Stimulated activated CD4-positive, alpha-beta T cell treated with anti-CD3 and anti-CD28 coated beads, Interleukin-12 subunit alpha, Interleukin-12 subunit beta, amount 100 ng/mL, for 4 hours (primary cell): ENCODE data around the gene PRKG1.

ENCODE experiments used
- DNase-seq: peaks from one replicate; pipeline ENCODE4 v3.0.0-alpha.2; 2020

PRKG1 gene

DNA sequence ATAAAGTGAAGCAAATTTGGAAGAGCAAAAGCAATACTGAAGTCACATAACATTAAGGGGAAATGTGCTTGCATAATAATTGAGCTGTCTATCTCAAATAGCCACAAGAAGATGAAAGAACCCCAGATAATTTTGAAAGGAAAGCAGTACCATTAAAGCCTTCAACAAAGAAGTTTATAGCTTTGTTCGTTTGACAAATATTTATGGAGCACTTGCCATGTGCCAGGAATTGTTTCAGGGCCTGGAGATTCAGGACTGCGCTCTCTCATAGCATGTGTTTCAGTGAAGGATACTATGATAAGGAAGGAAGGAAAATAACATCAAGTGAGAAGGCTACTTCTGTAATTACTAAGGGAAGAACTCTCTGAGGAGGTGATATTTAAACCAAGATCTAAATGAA, 837.4 kb downstream of the PRKG1 start:
- DNase-seq = no peak

DNA sequence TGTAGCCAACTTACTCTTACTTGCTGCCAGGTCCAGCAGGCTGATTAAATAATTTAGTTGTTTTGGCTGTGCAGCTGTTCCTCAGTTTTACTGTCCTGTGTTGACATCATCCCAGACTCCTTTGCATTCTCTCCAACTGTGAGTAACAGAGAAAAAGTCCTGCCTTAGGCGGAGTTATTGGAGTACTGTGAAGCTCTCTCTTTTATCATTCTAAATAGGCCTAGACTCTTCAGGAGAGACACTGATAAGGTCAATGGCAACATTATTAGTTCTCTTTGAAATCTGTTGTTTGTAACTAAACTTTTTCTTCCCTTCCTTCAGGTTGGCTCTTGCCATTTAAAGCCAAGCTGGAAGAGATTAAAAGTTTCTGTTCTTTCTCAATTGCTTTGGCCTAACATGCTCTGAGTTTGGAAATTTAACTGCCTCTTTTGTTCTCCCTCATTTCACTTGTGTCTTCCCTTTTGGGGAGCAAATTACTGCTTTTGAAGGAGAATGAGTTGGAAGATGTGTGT, 840.8 kb downstream of the PRKG1 start:
- DNase-seq = no peak

DNA sequence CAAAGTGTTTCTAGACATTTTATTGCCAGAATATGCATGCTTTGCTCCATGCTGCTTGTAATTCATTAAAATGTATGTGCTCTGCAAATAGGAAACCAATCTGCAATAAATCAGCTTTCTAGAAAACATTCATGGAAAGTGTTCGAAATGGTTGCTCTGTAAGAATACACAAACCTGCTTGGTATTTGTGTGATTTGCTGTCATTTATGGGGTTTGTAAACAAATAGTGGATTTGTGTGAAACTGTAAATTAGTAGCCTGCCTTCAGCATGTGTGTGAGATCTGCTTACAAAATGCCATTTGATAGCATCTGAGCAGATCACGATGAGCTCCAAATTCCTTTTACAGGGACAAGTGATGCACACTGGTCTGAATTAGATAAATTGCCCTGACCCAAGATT, 844.2 kb downstream of the PRKG1 start:
- DNase-seq = no peak

DNA sequence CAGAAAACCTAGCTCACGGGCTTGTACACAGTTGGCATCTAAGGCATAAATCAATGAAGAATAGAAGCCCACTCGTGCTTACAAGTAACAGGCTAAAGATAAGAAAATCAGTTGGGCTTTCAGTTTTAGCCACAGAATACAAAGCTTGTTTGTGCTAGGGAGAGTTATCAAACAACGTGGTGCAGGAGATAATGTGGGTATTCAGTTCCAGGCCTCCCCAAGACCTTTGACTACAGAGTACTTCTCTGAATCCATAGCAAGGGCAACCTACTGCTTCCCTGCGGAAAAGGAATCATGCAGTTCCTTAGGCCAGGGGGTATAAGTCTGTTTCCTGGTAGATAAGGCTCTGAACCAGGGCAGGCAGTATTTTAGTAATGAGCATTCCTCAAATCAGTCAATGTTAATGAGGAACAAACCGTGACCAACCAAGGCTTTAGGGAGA, 844.6 kb downstream of the PRKG1 start:
- no peak for DNase-seq

DNA sequence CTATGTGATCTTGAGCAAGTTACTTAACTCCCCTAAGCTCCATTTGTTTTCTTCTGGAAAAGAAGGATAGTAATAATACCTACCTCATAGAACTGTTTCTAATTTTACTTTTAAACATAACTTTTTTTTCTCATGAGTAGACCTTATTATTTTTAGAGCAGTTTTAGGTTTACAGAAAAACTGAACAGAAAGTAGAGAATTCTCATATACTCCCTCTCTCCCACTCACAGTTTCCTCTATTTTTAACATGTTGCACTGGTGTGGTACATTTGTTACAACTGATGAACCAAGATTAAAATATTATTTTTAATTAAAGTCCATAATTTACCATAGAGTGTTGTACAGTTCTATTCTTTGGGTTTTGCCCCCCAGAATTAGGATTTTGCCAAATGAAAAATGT, 846.4 kb downstream of the PRKG1 start:
- no peak for DNase-seq

DNA sequence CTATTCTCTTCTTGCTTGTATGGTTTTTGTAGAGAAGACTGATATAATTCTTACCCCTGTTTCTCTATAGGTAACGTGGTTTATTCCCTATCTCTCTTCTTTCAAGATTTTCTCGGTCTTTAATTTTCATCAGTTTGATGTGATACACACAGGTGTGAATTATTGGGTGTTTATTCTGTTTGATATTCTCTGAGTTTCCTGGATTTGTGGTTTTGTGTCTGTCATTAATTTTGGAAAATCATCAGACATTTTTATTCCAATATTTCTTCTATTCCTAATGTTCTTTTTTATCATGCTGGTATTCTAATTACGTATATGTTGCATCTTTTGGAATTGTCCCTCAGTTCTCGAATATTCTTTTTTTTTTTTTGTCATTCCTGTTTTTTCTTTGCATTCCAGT, 850.1 kb downstream of the PRKG1 start:
- no peak for DNase-seq

DNA sequence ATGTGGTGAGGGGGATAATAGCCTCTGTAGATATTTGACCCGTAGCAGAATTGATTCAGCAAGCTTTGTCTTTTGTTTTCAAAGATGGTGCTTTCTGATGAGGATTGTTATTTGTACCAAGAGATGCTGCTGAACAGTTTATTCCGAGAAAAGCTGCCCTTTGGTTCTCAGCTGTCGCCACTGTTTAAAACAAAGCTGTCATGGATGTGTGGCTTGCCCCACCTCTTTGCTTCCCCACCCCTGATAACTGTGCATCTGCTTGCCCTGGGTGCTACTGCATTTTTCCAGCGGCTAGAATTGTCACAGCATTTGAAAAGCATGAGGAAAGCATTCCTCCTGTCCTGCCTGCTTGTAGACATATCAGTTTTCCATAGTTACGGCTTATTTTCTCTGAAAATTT, 852.0 kb downstream of the PRKG1 start:
- DNase-seq = no peak

DNA sequence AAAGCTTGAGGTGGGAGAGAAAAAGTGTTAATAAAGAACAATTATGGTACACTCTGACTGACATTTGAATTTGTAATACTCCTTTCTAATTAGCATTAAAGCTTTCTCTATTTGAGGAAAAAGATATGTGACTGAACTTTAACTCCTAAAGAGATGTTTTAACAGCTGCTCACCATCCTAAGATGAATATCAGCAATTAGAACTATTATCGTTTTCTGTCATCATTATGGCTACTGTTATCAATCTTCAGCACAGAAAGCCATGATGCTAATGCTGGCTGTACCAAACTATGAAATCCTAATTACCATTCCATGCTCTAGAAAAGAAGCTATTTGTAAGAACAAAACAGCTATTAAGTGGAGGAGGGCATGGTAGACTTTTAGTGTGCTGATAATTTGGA, 853.9 kb downstream of the PRKG1 start:
- no peak for DNase-seq

DNA sequence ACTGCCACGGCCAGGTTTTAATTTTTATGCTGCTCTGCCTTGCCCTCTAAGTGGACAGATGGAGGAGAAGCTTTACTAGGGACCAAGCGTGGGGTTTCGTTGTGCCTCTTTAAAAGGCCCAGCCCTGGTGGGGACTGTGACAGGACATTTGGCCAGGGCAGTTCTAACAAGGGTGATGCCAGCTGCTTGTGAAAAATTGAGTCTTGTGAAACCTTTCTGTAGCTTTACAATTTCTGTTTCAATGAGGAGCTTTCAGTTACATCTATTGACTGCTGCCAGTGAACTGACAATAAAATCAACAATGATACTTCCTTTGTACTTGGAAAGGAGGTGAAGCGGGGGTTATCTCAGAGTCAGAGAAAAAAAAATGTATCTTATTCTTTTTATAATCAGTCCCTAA, 858.2 kb downstream of the PRKG1 start:
- no peak for DNase-seq

DNA sequence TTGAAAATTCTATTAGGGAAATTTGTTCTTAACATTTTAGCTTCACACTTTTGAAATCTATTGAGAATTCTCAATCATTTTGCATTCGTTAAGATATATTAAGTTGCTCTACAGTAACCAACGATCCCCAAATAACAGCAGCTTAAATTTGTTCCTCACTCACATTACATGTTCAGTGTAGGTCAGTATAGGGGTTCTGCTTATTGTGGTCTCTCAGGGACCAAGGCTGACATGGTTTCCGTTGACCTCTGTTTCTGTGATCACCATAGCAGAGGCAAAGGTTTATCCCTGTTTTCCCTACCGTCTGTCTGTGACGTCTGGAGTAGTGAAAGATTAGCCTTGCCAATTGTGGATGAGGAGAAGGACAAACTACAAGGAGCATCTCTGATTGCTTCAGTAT, 860.1 kb downstream of the PRKG1 start:
- no peak for DNase-seq

DNA sequence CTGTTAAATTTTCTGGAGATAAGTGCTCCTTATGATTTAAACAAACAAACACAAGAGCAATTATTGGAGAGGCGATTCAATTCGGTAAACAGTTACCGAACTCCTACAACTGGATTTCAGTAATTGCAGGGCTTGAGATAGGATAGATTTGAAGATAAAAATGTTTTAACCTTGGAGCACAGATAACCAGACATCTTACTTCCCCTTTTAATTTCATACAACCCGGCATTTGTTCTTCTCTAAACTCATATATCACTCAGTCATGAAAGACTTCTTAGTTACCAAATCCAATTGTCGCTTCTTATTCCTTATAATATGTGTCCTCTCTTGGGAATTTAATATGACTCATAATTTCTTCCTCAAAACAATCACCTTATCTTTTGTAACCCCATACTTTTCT, 861.1 kb downstream of the PRKG1 start:
- DNase-seq = no peak

DNA sequence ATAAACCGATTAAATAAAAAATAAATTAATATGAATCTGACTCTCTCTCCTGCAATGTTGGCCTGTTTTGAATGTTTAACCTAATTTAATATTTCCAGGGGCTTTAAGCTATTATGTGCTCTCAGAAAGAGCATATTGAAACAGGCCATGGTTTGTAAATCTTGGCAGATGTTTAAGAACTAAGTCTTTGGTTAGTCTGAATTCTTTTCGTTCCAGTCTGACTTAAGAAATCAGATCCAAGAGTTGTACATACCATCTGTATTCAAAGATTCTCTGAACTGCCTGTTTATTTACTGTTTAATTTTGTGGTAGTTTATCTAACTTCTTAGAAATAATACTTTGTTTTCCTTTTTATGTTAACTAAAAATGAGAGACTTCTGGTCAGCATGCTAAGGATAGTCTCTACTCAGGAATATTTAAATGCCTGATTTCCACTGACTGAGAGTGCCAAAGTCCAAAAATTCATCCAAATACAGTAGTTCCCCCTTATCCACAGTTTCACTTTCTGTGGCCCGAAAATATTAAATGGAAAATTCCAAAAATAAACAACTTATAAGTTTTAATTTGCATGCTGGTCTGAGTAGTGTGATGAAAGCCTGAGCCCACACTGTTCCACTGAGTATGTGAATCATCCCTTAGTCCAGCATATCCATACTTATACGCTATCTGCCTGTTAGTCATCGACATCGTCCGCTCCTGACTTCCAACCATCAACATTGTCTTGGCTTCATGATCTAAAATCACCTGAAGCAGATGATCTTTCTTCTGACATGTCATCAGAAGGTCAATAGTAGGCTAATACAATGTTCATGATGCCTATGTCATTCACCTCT, 863.2 kb downstream of the PRKG1 start:
- DNase-seq = no peak

DNA sequence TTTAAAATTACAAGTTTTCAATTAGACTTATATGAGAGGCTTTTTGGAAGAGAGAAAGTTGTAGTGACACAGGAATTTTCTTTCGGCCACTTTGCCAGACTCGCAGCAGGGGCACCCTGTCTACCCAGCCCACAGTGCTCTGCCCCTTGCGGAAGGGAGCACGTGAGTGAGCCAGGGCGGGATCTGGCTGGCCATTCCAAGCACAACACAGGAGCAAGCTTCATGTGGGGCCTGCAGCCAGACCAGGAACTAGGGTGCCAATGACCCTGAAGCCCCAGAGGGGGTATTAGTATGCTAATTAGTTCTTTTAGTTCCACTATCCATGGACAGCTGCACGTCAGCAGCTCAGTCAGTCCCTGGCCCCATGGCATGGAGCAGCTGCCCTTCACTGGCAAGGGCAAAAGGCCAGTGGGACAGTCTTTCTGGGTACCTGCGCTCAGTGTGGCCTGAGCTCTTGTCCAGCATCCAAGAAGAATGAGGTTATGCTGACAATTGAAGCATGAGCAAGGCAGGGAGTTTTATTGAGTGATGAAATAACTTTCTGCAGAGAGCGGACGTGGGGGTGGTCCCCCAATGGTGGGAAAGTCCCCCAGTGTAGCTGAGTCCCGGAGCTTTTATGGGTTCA, 876.2 kb downstream of the PRKG1 start:
- no peak for DNase-seq

DNA sequence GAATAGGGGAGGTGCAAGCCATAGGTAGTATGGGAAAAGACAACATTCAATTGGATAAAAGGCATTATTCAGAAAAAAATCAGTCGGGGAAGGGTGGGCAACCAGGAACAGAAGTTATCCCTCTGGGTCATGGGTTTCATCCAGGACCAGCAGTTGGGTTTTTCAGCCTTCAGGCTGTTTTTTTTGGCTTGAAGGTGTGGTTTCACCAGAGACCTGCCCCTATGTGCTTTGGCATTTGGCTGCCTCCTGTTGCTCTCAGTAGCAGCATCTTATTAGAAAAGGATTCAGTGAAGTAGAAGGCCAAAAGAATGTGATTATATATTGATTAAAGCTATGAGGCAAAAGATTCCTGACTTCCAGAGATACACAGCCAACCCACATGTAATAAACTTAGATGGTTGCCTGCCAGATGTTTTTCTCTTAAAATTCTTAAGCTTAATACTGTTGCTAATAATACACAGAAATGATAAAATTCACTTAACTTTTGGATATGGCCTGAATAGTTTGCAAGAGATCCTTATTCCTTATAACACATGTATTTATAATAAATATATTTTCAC, 876.8 kb downstream of the PRKG1 start:
- DNase-seq = no peak

DNA sequence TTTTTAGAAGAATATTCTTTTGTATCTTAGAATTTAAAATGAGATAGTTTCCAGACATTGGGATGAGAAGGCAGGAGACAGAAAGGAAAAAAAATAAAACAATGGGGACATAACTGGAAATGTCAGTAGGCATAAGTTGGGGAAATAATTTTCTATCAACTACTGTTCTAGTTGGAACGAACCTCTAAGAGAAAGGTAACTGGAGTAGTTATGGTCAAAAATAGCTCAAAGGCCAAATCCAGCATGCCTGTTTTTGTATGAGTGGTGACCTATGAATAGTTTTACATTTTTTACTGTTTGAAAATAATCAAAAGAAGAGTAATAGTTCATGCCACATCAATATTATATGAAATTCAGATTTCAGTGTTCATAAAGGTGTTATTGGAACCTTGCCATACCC, 877.3 kb downstream of the PRKG1 start:
- no peak for DNase-seq

DNA sequence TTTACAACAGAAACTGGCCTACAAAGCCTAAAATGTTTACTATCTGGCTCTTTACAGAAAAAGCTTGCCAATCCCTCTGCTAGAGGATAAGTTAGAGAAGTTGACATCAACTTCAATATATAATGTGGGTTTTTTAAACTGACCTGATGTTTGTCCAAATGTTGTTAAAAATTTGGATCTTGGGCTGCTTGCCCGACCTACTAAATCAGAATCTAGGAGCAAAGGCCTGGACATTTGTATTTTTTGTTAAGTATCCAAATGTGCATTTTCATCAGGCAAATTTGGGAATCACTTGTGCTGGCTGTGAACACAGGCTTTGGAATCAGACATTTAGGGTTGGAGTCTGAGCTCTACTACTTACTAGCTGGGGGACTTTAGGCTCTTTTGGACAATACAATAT, 877.8 kb downstream of the PRKG1 start:
- no peak for DNase-seq

DNA sequence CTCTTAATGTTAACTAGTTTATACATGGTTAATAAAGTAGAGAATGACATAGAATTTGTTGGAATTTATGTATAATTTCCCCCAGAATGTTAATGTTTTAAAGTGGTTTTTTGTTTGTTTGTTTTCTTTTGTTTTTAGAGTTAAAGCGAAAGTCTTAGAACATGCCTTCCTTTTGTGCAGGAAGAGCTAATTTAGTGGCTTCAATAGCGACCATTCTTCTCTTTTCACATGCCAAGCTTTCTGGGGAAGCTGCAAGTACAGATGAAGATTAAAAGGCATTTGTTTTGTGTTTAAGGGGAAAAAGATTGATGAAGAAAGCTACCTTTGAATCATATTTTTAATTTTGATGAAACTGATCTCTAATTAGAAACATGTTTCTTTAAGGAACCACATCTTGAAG, 881.4 kb downstream of the PRKG1 start:
- no peak for DNase-seq

DNA sequence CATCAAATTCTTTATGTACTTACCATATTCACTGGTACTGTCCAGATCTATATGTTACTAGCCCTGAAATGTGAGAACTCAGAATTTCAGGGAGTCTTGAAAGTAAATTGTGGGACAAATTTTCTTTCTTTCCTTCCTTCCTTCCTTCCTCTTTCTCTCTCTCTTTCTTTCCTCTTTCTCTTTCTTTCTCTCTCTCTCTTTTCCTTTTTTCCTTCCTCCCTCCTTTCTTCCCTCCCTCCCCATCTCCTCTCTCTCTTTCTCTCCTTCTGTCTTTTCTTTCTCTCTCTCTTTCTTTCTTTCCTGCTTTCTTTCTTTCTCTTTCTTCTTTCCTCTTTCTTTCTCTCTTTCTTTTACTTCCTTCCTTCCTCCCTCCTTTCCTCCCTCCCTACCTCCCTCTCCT, 882.5 kb downstream of the PRKG1 start:
- DNase-seq = no peak

DNA sequence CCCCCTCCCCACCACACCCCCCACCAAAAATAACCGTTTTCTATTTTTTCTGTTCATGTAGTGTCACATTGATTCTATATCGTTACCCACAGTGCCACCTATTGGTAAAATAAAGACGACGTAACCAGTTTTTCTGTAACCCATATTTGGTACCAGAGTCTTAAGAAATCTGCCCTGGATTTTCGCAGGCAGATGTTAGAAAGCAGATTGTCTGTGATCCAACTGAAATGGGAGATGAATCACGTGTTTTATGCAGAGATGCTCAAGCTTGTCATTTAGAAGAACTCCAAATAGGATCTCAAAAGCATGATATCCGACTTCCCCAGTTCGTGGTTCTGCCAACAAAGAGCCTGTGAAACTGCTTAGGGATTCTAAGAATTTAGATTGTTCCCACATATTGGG, 886.2 kb downstream of the PRKG1 start:
- no peak for DNase-seq

DNA sequence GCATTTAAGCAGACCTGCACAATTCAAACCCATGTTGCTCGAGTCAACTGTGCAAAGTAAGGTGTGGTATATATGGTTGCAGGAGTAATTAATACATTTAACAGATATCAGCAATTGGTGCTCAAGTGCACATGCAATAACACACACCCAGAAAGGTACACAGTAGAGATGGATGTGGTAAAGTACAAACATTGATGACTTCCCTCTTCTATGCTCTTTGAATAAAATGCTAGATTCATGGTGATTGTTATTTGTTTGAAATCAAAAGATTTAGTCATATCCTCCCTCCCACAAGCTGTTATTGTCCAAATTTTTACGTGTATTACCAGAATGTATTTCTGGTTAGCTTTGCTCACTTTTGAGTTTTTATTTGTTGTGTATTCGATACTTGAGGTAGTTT, 887.1 kb downstream of the PRKG1 start:
- no peak for DNase-seq

DNA sequence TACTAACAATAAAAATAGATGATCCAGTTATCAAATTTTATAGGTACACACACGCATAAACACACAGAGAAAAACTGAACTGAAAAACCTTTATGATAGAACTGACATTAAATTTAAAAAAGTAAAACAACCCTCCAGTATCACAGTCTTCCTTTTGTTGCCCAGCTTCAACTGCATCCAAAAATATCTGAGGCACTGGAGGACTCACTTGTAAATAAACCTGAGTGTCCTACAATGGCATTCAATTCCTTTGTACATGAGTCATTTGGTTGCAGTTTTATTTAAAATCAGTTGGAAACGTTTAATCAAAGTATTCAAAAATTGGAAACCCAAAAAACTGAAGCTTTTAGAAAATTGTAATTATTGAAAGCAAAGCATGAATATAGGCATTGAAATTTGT, 890.3 kb downstream of the PRKG1 start:
- no peak for DNase-seq

DNA sequence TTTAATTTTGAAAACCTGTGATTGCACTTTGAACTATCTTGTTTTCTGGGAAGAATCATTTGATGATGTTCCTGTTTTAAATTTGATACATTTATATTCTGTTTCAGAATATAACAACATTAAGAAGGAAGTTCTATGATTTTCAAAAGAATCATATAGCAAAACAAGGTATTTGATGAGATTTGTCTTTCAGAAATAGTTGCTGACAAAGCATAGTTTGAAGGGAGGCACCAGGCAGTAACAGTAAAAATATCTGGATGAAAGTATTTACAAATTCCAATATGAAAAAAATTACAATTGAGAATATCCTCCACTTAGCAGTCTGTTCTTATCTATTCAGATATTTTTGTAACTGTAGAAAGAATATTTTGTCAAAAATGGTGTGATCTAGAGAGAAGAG, 891.2 kb downstream of the PRKG1 start:
- no peak for DNase-seq

DNA sequence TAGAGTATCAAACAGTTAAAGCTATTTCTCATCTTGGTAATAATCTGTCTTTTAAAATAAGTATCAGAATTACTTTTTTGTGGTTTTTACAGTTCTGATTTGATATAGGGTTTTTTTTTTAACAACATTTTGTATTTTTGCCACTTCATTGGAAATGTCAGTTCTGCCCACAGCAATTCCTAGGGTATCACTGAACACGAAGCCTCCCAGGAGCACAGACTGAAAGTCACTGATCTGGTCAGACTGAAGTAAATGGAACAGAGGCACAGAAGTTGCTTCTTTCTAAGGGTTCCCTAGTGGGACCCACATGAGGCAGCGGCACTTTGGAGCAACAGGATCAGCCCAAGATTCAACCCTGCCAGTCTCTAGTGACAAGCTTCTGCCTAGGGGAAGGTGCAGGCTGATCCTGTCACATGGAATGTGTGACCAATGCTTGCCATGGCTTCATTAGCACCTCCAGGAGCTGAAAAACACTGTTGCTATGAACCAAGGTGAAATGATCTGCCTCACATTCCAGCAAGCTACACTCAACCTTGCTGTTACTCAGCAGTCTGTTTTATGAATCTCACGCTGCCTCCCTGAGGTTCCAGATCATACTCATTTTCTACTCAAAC, 898.6 kb downstream of the PRKG1 start:
- no peak for DNase-seq

DNA sequence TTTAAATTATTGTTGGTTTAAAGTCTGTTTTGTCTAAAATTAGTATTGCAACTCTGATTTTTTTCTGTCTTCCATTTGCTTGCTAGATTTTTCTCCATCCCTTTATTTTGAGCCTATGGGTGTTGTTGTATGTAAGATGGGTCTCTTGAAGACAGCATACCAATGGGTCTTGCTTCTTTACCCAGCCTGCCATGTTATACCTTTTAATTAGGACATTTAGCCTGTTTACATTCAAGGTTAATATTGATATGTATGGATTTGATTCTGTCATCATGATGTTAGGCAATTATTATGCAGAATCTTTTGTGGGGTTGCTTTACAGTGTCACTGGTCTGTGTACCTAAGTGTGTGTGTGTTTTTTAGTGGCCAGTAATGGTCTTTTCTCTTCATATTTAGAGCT, 906.5 kb downstream of the PRKG1 start:
- no peak for DNase-seq
